NB4 (cell line): ENCODE results near the gene MDGA2.

Experiments
- CTCF ChIP-seq: IDR thresholded peaks from one replicate; pipeline ENCODE4 v1.5.1; 2012; ENCODE audit warnings: low read depth, low read length
- MAX ChIP-seq: IDR thresholded peaks from 2 replicates; pipeline ENCODE4 v1.6.1; 2011; ENCODE audit warnings: low read depth, low read length
- POLR2A ChIP-seq: IDR thresholded peaks from 2 replicates; pipeline ENCODE4 v1.6.1; 2011; ENCODE audit warnings: mild to moderate bottlenecking; ENCODE audit not compliant: insufficient read length; ENCODE audit errors: extremely low read depth

DNA sequence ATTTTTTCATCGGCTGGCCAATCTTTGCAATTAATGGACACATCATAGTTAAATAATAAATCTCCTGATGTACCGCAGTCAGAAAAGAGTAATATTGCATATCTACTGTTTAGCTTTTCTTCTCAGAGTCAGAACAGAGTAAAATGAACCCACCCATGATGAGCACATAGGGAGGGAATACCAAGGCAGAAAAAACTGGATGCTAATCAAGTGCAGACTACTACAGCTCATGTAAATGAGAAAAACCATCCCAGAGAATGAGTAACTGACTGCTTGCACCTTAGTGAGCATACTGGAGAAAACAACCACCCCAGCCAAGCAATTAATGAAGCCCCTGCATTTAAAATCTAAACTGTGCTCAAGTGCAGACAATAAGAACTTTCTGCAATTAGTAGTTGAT, 483.7 kb downstream of the MDGA2 start:
- TF ChIP-seq MAX: no peak
- TF ChIP-seq CTCF: no peak
- no peak for TF ChIP-seq POLR2A
